Frontal cortex (tissue), 4 donors: ENCODE results near the gene MINPP1. TPM values are rescaled to one million over a fixed set of nuclear protein-coding genes. Genes with fewer than 3 reads are reported as not detected.
A peak's percentile ranks its signal among the peaks of the same experiment; 100 is the strongest.

ENCODE experiments used
- DNase-seq, 2 donors: peaks; one replicate each; pipeline ENCODE4 v3.0.0; 2012; ENCODE audit warnings: low spot score in 2 of 2
- FAIRE-seq: peaks from 2 replicates; lab custom pipeline; 2012; peaks lifted over from hg19 to GRCh38; lab: Jason Lieb, UNC
- total RNA-seq: library from RNA; depleted of rRNA; stranded (reverse); fragments of >200 nt; gene quantifications from one replicate; pipeline ENCODE4 v1.2.3, GENCODE V29; 2014
- donor health status: control.
- donor health status: control.
- donor health status: control.

Gene MINPP1
- total RNA-seq, 1 donor from 2014 or later, result 27.3 TPM

GRCh38 chr10:87511526-87511925, 6.8 kb downstream of the MINPP1 start:
- DNase-seq (no peak), FAIRE-seq (no peak)

GRCh38 chr10:87518937-87519336, 14.2 kb downstream of the MINPP1 start:
- FAIRE-seq, result no peak
- DNase-seq, result no peak

- FAIRE-seq (no peak), DNase-seq (no peak)
Observed at GRCh38 chr10:87519582-87519981, 14.9 kb downstream of the MINPP1 start.

- FAIRE-seq (no peak), DNase-seq (no peak)
Observed at GRCh38 chr10:87523731-87524130, 19.0 kb downstream of the MINPP1 start.

GRCh38 chr10:87524296-87524695, 19.6 kb downstream of the MINPP1 start:
- FAIRE-seq, result no peak
- no peak for DNase-seq

GRCh38 chr10:87531908-87532622, 27.4 kb downstream of the MINPP1 start:
- DNase-seq, result peak in 1 of 2 donors; percentile 23
- no peak for FAIRE-seq

- DNase-seq, result no peak
- FAIRE-seq, result no peak
Observed at GRCh38 chr10:87532696-87533095, 28.0 kb downstream of the MINPP1 start.

- FAIRE-seq (no peak), DNase-seq (no peak)
Observed at GRCh38 chr10:87534173-87534858, 29.6 kb downstream of the MINPP1 start.

GRCh38 chr10:87538092-87539015, 33.7 kb downstream of the MINPP1 start:
- FAIRE-seq (no peak), DNase-seq (no peak)

- no peak for DNase-seq
Observed at GRCh38 chr10:87541114-87541513, 36.4 kb downstream of the MINPP1 start.

GRCh38 chr10:87544721-87545120, 40.0 kb downstream of the MINPP1 start:
- peak; percentile 45 for FAIRE-seq
- DNase-seq, result no peak

More at GRCh38 chr10:87541114-87541513, 36.4 kb downstream of the MINPP1 start:
- no peak for FAIRE-seq

- DNase-seq (no peak), FAIRE-seq (no peak)
Observed at GRCh38 chr10:87545783-87546182, 41.1 kb downstream of the MINPP1 start.

GRCh38 chr10:87546210-87546609, 41.5 kb downstream of the MINPP1 start:
- DNase-seq (no peak), FAIRE-seq (no peak)

- DNase-seq (no peak), FAIRE-seq (no peak)
Observed at GRCh38 chr10:87546971-87547413, 42.3 kb downstream of the MINPP1 start.

GRCh38 chr10:87547734-87548311, 43.1 kb downstream of the MINPP1 start:
- DNase-seq (no peak), FAIRE-seq (no peak)

GRCh38 chr10:87550741-87551140, 46.0 kb downstream of the MINPP1 start:
- FAIRE-seq (no peak), DNase-seq (no peak)

GRCh38 chr10:87551326-87551725, 46.6 kb downstream of the MINPP1 start:
- FAIRE-seq (no peak), DNase-seq (no peak)

- no peak for FAIRE-seq
Observed at GRCh38 chr10:87552248-87552929, 47.7 kb downstream of the MINPP1 start.

GRCh38 chr10:87557409-87557808, 52.7 kb downstream of the MINPP1 start:
- FAIRE-seq (no peak), DNase-seq (no peak)

More at GRCh38 chr10:87552248-87552929, 47.7 kb downstream of the MINPP1 start:
- DNase-seq, result no peak
